Measurements from ENCODE around the gene TMEM144.
"Not testable (repeated sequence)": the region's sequence is repeated elsewhere in the genome, so short reads cannot be mapped to it uniquely, and the experiment has no call there.

Gene TMEM144

DNA sequence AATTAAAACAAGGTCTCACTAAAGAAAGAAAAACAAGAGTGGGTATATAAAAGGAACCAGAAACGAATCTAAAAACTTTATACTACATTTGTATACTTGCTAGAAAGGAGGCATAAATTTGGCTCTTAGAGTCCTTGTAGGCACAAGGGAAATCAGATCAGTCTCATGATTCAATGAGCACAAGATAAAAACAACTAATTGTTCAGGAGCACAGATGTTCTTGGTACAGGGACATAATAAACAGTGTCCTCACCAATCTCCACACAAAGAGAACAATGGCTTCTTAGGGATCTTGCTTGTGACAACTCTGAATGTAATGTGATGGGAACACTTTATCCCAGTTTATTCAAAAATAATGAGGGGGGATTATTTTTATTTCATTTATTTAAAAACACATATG, 28.3 kb downstream of the TMEM144 start:
- DNase-seq: peak; percentile 35

GRCh38 chr4:158239196-158239595, 28.9 kb downstream of the TMEM144 start:
- DNase-seq: no peak

DNA sequence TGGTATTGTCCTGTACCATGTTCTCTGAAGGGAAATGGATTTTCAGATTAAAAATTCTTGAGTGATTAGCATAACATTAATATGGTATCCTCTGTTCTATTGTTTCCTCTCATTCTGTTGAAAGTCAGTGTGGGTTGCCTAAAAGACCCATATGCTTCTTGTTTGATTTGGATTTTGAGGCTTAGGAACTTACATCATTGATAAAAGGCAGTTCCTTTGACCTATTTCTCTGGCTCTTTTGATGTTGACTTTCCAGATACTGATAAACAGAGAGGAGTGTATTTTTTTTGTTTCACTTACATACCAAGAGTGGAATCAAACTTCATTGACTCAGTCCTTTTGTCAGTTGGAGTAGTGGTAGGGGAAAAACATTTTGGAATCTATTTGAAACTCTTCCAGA, 32.8 kb downstream of the TMEM144 start:
- no peak for DNase-seq

DNA sequence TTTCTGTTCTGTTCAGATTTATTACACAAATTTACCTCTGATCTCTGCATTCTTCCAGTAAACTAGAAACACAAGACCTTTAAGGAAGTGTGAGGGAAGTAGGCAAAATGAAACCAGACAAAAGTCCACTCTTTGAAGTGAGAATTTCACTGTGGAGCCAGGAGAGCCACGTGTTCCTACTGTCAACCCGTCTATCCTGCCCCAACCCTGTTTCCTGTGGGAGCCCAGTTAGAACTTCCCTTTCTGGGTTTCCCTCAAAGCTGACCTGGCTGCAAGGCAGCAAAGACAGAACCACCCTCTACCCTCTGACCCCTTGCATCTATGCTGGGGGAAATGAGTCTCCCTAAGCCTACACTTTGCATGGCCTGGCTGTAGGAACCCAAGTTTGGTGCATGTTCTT, 40.0 kb downstream of the TMEM144 start:
- DNase-seq: no peak

GRCh38 chr4:158253350-158253980, 43.2 kb downstream of the TMEM144 start:
- peak; percentile 38 for DNase-seq

DNA sequence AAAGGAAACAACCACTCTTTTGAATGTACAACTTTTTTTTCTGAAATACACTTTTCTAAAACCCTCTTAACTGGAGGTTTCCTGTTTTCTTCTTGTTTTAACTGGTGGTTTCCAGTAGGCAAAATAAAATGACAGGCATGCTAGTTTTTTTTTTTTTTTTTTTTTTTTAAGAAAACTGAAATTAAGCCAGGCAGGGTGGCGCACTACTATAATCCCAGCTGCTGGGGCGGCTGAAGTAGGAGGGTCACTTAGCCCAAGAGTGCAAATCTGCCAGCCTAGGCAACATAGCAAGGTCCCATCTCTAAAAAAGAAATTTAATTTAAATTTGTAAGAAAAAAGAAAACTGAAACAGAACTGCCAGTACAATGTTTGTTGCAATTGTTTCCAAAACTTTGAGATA, 44.0 kb downstream of the TMEM144 start:
- DNase-seq: no peak

DNA sequence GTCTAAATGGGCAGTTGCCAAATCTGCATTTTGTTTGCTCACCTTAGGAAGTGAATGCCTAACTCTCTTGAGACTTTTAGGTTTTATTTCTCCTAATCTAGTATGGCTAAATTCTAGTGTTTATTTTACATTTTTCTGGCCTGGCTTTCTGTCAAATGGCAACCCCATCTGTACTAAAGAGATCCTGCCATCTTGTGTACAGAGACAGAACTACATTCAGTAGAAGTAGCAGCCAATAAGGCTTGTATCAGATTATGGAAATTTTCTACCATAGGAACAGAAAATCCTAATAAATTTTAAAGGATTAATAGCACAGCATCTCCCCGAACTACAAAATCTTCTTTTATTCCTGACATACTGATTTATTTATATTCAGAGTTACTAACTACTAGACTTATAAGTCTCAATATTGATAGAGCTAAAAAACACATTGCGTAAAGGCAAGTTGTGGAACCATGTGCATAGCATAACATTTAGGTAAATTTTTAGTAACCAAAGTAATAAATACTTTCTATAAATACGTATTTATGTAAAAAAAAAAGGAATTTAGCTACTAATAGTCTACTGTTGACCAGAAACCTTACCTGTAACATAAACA, 45.5 kb downstream of the TMEM144 start:
- peak; percentile 29 for DNase-seq

- DNase-seq: peak; percentile 16
Observed at GRCh38 chr4:158259955-158260575, 49.8 kb downstream of the TMEM144 start.

DNA sequence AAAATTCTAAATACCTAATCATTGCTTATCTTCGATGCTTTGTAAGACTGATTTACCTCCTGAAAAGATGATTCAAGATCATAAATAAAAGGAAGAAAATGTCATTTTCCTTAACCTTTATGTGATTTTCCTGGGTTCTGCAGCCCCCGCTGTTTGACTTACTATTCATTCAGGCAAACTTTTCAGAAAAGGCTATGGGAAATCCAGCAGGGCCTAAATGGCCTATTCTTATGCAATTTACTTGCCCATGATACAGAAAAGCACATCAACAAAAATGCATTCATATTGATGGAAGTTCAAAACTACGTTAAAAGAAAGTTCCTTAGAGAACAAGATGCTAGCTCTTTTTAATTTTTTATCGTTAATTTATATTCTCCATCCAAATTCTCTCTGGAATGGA, 51.2 kb downstream of the TMEM144 start:
- no peak for DNase-seq

GRCh38 chr4:158268553-158268952, 58.3 kb downstream of the TMEM144 start:
- DNase-seq: no peak

DNA sequence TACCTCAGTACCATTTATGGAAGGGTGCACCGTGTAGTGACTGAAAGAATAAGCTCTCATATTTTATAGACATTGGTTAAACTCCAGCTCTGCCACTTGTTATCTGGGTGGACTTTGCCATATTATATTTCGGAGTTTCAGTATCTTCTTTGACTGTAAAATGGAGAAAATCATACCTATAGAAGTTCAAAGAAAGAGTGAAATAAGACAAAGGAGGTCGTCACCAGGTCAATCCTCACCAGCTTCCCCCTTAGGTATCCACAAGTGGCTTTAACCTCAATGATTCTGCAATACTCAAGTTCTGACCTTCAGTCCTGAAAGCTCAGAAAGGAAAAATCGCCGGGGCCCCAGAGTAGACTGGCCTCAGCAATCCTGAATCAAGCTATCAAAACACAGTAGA, 64.3 kb downstream of the TMEM144 start:
- no peak for DNase-seq

GRCh38 chr4:158277558-158277957, 67.3 kb downstream of the TMEM144 start:
- no peak for DNase-seq

GRCh38 chr4:158279052-158279451, 68.8 kb downstream of the TMEM144 start:
- not testable (repeated sequence) for DNase-seq

DNA sequence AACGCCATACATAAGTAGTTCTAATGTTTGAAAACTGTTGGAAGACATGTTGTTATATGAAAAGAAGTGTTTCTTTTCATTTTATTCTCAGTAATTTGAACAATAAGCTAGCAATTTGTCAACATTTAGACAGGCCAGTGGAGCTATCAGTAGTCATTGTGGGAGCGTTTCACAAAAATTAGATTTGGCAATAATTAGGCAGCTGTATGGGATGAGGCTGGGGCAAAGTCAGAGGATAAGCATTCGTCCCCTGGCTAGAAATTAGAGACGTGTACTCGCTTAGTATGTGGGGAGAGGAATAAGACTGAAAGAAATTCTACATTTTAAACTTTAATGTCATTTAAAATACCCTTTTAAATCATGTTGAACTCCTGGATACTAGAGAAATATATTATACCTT, 70.6 kb downstream of the TMEM144 start:
- no peak for DNase-seq

GRCh38 chr4:158282252-158282651, 72.0 kb downstream of the TMEM144 start:
- DNase-seq: no peak

DNA sequence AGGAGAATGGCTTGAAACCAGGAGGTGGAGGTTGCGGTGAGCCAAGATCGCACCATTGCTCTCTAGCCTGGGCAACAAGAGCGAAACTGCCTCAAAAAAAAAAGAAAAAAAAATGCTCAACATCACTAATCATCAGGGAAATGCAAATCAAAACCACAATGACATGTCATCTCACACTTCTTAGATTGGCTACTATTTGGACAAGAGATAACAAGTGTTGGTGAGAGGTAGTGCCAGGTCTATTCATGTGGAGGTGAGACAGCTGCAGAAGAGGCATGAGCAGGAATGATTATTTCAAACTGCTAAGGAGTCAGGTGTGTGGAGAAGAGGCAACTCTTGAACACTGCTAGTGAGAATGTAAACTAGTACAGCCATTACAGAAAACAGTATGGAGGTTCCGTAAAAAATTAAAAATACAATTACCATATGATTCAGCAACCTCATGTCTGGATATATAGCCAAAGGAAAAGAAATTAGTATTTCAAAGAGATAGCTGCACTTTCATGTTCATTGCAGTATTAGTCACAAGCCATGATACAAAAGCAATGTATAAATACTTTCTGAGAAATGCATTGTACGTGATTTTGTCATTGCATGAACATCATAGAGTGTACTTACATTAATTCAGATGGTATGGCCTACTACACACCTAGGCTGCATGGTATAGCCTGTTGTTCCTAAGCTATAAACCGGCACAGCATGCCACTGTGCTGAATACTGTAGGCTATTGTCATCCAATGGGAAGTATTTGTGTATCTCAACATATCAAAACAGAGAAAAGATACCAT, 75.3 kb downstream of the TMEM144 start:
- DNase-seq: no peak

GRCh38 chr4:158290912-158291311, 80.6 kb downstream of the TMEM144 start:
- DNase-seq: no peak

DNA sequence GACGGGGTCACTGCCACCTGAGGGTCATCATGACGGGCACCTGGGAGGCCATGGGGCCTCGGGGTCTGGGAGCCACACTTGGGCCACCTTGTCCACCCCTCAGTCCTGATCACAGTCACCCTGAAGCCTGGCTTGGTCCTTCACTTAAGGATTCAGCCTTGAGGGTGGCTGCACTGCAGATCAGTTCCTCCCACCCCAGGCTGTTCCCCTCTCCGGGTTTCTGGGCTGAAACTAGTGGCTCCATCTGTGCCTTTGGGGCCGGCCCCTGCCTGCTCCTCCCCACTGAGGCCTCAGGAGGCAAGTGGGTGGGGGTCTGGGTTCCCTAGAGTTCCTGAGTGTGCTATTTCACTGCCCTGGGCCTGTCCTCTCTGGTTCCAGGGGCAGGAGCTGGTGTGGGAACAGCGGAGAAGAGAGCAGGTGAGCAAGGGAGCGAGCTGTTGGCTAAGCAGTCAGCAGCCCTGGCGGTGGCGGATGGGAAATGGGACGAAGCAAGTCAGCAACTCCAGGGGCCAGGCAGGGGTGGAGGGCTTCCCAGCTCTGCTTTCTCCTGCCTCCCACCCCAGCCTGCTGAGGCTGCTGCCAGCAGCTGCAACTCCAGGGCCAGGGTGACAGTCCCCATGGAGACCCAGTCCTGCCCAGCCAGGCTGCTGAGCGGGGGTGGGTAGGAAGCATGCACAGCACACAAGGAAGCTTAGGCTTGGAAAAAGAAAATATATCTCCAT, 81.2 kb downstream of the TMEM144 start:
- DNase-seq: no peak

GRCh38 chr4:158292156-158292555, 81.9 kb downstream of the TMEM144 start:
- no peak for DNase-seq

DNA sequence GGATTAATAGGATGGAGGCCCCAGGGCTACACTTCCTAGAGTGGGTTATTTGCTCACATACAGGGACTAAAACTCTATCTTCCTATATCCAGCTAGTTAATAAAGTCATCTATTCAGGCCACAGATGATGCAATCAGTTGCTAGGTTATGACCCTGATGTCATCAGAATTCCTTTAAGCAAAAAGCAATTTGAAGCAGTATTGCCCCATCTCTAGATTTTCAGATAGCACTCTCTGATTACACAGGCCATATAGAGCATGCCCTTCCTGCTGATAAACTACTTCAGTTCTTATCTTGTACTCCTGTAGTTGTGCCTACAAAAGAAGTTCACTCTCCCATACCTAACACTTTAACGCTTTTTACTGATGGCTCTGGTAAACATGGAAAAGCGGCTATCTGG, 84.8 kb downstream of the TMEM144 start:
- DNase-seq: no peak

GRCh38 chr4:158297866-158298265, 87.6 kb downstream of the TMEM144 start:
- DNase-seq: no peak

DNA sequence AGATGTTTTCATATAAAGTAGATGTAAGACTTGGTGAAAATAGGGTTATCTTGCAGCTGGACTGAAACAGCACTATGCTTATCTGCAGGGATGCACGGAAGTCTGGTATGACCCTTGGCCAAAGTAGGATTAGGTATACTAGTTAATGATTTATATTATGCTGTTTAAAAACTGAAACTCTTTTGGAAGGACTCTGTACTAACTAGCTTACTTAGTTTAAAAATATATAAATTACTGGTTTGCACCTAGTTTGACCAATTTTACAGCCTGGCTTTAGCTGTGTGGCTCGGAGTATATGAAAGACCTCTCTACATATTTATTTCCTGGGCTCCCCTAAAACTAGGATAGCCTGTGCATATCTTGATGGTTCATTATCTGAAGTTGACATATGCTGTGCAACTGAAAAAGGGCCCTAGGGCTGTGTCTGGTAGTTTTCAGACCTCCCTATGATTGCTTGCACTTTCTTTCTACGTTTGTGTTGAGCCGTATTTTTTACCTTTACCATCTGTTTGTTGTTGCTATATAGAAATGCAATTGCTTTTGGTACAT, 89.2 kb downstream of the TMEM144 start:
- DNase-seq: no peak

GRCh38 chr4:158300012-158300411, 89.7 kb downstream of the TMEM144 start:
- DNase-seq: no peak

All from NCI-H2171 treated with DMSO at 0.1 percent for 48 hours (cell line).